Measurements from ENCODE around the gene BCL7A. TPM values are rescaled to one million over a fixed set of nuclear protein-coding genes. Genes with fewer than 3 reads are reported as not detected.
"Not testable (repeated sequence)": the region's sequence is repeated elsewhere in the genome, so short reads cannot be mapped to it uniquely, and the experiment has no call there.

The BCL7A gene
- total RNA-seq, 2 experiments from 2014 or later, result 2.8 to 2.9 TPM

- H3K27me3 Mint-ChIP-seq, result no peaks in the 10 kb centered on the region
- no peaks in the 10 kb centered on the region for H3K4me1 Mint-ChIP-seq
- ATAC-seq, result no peak
- H3K9me3 Mint-ChIP-seq (ENCODE audit: low read depth), result no peaks in the 10 kb centered on the region
- no peak overlapping the region for H3K27ac Mint-ChIP-seq
- no peak overlapping the region for H3K4me3 Mint-ChIP-seq
- no peak for DNase-seq
- CTCF ChIA-PET, result interaction anchor here (1.0 to 1.2 kb wide), 3 partner anchors 81 to 294 kb away, joined by 3 to 5 read pairs (median 4); no protein-coding TSS in a partner anchor
- H3K36me3 Mint-ChIP-seq, result no peaks in the 10 kb centered on the region
These were observed 21.2 kb downstream of the BCL7A start for GRCh38 chr12:122042910-122043309.

GRCh38 chr12:122043476-122043875 lies 21.8 kb downstream of the BCL7A start:
- no peak overlapping the region for H3K4me3 Mint-ChIP-seq
- DNase-seq (no peak), ATAC-seq (no peak)
- CTCF ChIA-PET, result interaction anchor here (1.2 to 1.6 kb wide), 3 partner anchors 11 to 293 kb away, joined by 3 to 4 read pairs (median 4); no protein-coding TSS in a partner anchor
- no peaks in the 10 kb centered on the region for H3K4me1 Mint-ChIP-seq
- no peaks in the 10 kb centered on the region for H3K36me3 Mint-ChIP-seq
- H3K27ac Mint-ChIP-seq, result no peak overlapping the region
- H3K27me3 Mint-ChIP-seq, result no peaks in the 10 kb centered on the region
- H3K9me3 Mint-ChIP-seq (ENCODE audit: low read depth), result no peaks in the 10 kb centered on the region

GRCh38 chr12:122045262-122045661 lies 23.6 kb downstream of the BCL7A start:
- CTCF ChIA-PET, result interaction anchor here (0.8 to 1.6 kb wide), 2 partner anchors 9 to 78 kb away, joined by 3 to 4 read pairs; no protein-coding TSS in a partner anchor
- H3K4me3 Mint-ChIP-seq, result no peak overlapping the region
- H3K9me3 Mint-ChIP-seq (ENCODE audit: low read depth), result no peaks in the 10 kb centered on the region
- no peaks in the 10 kb centered on the region for H3K36me3 Mint-ChIP-seq
- no peaks in the 10 kb centered on the region for H3K27me3 Mint-ChIP-seq
- H3K4me1 Mint-ChIP-seq, result no peaks in the 10 kb centered on the region
- no peak overlapping the region for H3K27ac Mint-ChIP-seq
- no peak for DNase-seq
- ATAC-seq, result no peak

- Mint-ChIP-seq H3K36me3 (no peaks in the 10 kb centered on the region), H3K27me3 (no peaks in the 10 kb centered on the region), H3K4me1 (no peaks in the 10 kb centered on the region), H3K4me3 (no peak overlapping the region), H3K27ac (no peak overlapping the region), H3K9me3 (ENCODE audit: low read depth) (no peaks in the 10 kb centered on the region)
- no peak for DNase-seq
- no peak for ATAC-seq
- CTCF ChIA-PET, result interaction anchor here (1.1 kb wide), 1 partner anchor 8 kb away, joined by 5 read pairs; no protein-coding TSS in a partner anchor
These were observed 24.5 kb downstream of the BCL7A start for GRCh38 chr12:122046145-122046544.

GRCh38 chr12:122048151-122048550 lies 26.5 kb downstream of the BCL7A start:
- no peaks in the 10 kb centered on the region for H3K36me3 Mint-ChIP-seq
- no peaks in the 10 kb centered on the region for H3K9me3 Mint-ChIP-seq (ENCODE audit: low read depth)
- DNase-seq (no peak), ATAC-seq (no peak)
- H3K4me1 Mint-ChIP-seq, result no peaks in the 10 kb centered on the region
- H3K4me3 Mint-ChIP-seq, result no peak overlapping the region
- no peak overlapping the region for H3K27ac Mint-ChIP-seq
- H3K27me3 Mint-ChIP-seq, result no peaks in the 10 kb centered on the region
- CTCF ChIA-PET, result interaction anchor here (1.4 kb wide), 1 partner anchor 75 kb away, joined by 10 read pairs; no protein-coding TSS in a partner anchor

- no peak for DNase-seq
- Mint-ChIP-seq H3K36me3 (no peaks in the 10 kb centered on the region), H3K4me3 (no peak overlapping the region), H3K4me1 (peaks cover 6% of the 10 kb centered on the region), H3K27me3 (no peaks in the 10 kb centered on the region), H3K9me3 (ENCODE audit: low read depth) (no peaks in the 10 kb centered on the region), H3K27ac (no peak overlapping the region)
- CTCF ChIA-PET, result interaction anchor here (2.2 kb wide), 1 partner anchor 74 kb away, joined by 7 read pairs; no protein-coding TSS in a partner anchor
- ATAC-seq, result no peak
These were observed 28.1 kb downstream of the BCL7A start for GRCh38 chr12:122049827-122050226.

- Mint-ChIP-seq H3K4me3 (no peak overlapping the region), H3K27ac (no peak overlapping the region), H3K27me3 (no peaks in the 10 kb centered on the region), H3K4me1 (peaks cover 6% of the 10 kb centered on the region), H3K36me3 (no peaks in the 10 kb centered on the region), H3K9me3 (ENCODE audit: low read depth) (no peaks in the 10 kb centered on the region)
- CTCF ChIA-PET, result interaction anchor here (1.2 to 2.2 kb wide), 3 partner anchors 73 to 256 kb away, joined by 3 to 7 read pairs (median 4); no protein-coding TSS in a partner anchor
- DNase-seq, result no peak
- ATAC-seq, result no peak
These were observed 29.0 kb downstream of the BCL7A start for GRCh38 chr12:122050706-122051105.

- no peak for DNase-seq
- H3K36me3 Mint-ChIP-seq, result no peaks in the 10 kb centered on the region
- no peak for ATAC-seq
- CTCF ChIA-PET, result interaction anchor here (0.7 to 2.2 kb wide), 5 partner anchors 30 to 257 kb away, joined by 3 to 7 read pairs (median 3); no protein-coding TSS in a partner anchor
- H3K9me3 Mint-ChIP-seq (ENCODE audit: low read depth), result no peaks in the 10 kb centered on the region
- no peak overlapping the region for H3K27ac Mint-ChIP-seq
- H3K27me3 Mint-ChIP-seq, result no peaks in the 10 kb centered on the region
- H3K4me3 Mint-ChIP-seq, result no peak overlapping the region
- peaks cover 6% of the 10 kb centered on the region for H3K4me1 Mint-ChIP-seq
These were observed 29.7 kb downstream of the BCL7A start for GRCh38 chr12:122051231-122051876.

- ATAC-seq (no peak), DNase-seq (no peak)
- CTCF ChIA-PET, result interaction anchor here (2.2 kb wide), 1 partner anchor 71 kb away, joined by 7 read pairs; no protein-coding TSS in a partner anchor
- Mint-ChIP-seq H3K9me3 (ENCODE audit: low read depth) (no peaks in the 10 kb centered on the region), H3K36me3 (no peaks in the 10 kb centered on the region), H3K4me1 (peaks cover 6% of the 10 kb centered on the region), H3K27me3 (no peaks in the 10 kb centered on the region), H3K27ac (no peak overlapping the region), H3K4me3 (no peak overlapping the region)
These were observed 30.6 kb downstream of the BCL7A start for GRCh38 chr12:122052285-122052684.

- H3K9me3 Mint-ChIP-seq (ENCODE audit: low read depth), result no peaks in the 10 kb centered on the region
- no peak for ATAC-seq
- CTCF ChIA-PET, result interaction anchor here (0.6 to 4.9 kb wide), 44 partner anchors 8 to 260 kb away, joined by 3 to 130 read pairs (median 4); partner anchors contain the start of genes BCL7A, CFAP251, LRRC43 and MLXIP
- H3K36me3 Mint-ChIP-seq, result no peaks in the 10 kb centered on the region
- no peaks in the 10 kb centered on the region for H3K27me3 Mint-ChIP-seq
- peaks cover 6% of the 10 kb centered on the region for H3K4me1 Mint-ChIP-seq
- H3K4me3 Mint-ChIP-seq, result no peak overlapping the region
- H3K27ac Mint-ChIP-seq, result no peak overlapping the region
- no peak for DNase-seq
These were observed 33.3 kb downstream of the BCL7A start for GRCh38 chr12:122054842-122055520.

- CTCF ChIA-PET, result interaction anchor here (0.8 to 4.9 kb wide), 4 partner anchors 11 to 156 kb away, joined by 3 to 130 read pairs (median 20); no protein-coding TSS in a partner anchor
- ATAC-seq, result not testable (repeated sequence)
These were observed 34.7 kb downstream of the BCL7A start for GRCh38 chr12:122056406-122056805.

GRCh38 chr12:122057007-122057735 lies 35.5 kb downstream of the BCL7A start:
- H3K27ac Mint-ChIP-seq, result no peak overlapping the region
- CTCF ChIA-PET, result interaction anchor here (4.9 kb wide), 1 partner anchor 65 kb away, joined by 130 read pairs; no protein-coding TSS in a partner anchor
- H3K4me3 Mint-ChIP-seq, result no peak overlapping the region
- DNase-seq, result no peak
- no peaks in the 10 kb centered on the region for H3K36me3 Mint-ChIP-seq
- no peaks in the 10 kb centered on the region for H3K9me3 Mint-ChIP-seq (ENCODE audit: low read depth)
- ATAC-seq, result no peak
- H3K27me3 Mint-ChIP-seq, result no peaks in the 10 kb centered on the region
- H3K4me1 Mint-ChIP-seq, result peaks cover 6% of the 10 kb centered on the region

More at GRCh38 chr12:122056406-122056805, 34.7 kb downstream of the BCL7A start:
- not testable (repeated sequence) for H3K9me3 Mint-ChIP-seq (ENCODE audit: low read depth); H3K27me3 Mint-ChIP-seq; DNase-seq; H3K36me3 Mint-ChIP-seq; H3K4me3 Mint-ChIP-seq; H3K4me1 Mint-ChIP-seq; H3K27ac Mint-ChIP-seq

GRCh38 chr12:122057769-122058168 lies 36.1 kb downstream of the BCL7A start:
- no peaks in the 10 kb centered on the region for H3K9me3 Mint-ChIP-seq (ENCODE audit: low read depth)
- no peaks in the 10 kb centered on the region for H3K36me3 Mint-ChIP-seq
- ATAC-seq (no peak), DNase-seq (no peak)
- H3K27ac Mint-ChIP-seq, result no peak overlapping the region
- CTCF ChIA-PET, result interaction anchor here (4.9 kb wide), 1 partner anchor 65 kb away, joined by 130 read pairs; no protein-coding TSS in a partner anchor
- no peak overlapping the region for H3K4me3 Mint-ChIP-seq
- no peaks in the 10 kb centered on the region for H3K27me3 Mint-ChIP-seq
- peaks cover 6% of the 10 kb centered on the region for H3K4me1 Mint-ChIP-seq
